K562 (cell line): ENCODE data around the gene BHLHE40. TPM values are rescaled to one million over a fixed set of nuclear protein-coding genes. Genes with fewer than 3 reads are reported as not detected.
A peak's percentile ranks its signal among the peaks of the same experiment; 100 is the strongest.

Source experiments
- BCOR ChIP-seq: fragments of 450-650 bp; IDR thresholded peaks from 2 replicates; pipeline ENCODE4 v1.6.1; 2016
- CUX1 ChIP-seq: fragments of 200-800 bp; sonication (Bioruptor generic); IDR thresholded peaks from 2 replicates; pipeline ENCODE4 v1.6.1; 2016; ENCODE audit warnings: missing genetic modification characterization, missing compliant biosample characterization
- ELF2 ChIP-seq: fragments of 250-450 bp; sonication (Bioruptor Pico); IDR thresholded peaks from 2 replicates; pipeline ENCODE4 v1.5.0; 2021; ENCODE audit warnings: mild to moderate bottlenecking
- HBP1 ChIP-seq: fragments of 450-650 bp; formaldehyde crosslinking; IDR thresholded peaks from 2 replicates; pipeline ENCODE4 v1.4.0; 2022; ENCODE audit warnings: missing genetic modification characterization
- HDAC2 ChIP-seq: fragments of 450-650 bp; IDR thresholded peaks from 2 replicates; pipeline ENCODE4 v1.6.1; 2016; ENCODE audit warnings: mild to moderate bottlenecking
- NKRF ChIP-seq: fragments of 450-650 bp; IDR thresholded peaks from 2 replicates; pipeline ENCODE4 v1.6.1; 2016; ENCODE audit warnings: borderline replicate concordance
- NR2F6 ChIP-seq: fragments of 450-650 bp; formaldehyde crosslinking; IDR thresholded peaks from 2 replicates; pipeline ENCODE4 v1.4.0; 2020; ENCODE audit warnings: mild to moderate bottlenecking
- POLR2AphosphoS2 ChIP-seq: IDR thresholded peaks from 2 replicates; pipeline ENCODE4 v1.6.1; 2012; ENCODE audit warnings: low read length, improper control_type of control experiment
- RAD21 ChIP-seq, 2 experiments: fragments of 250-450 bp in 1 of 2; fragments of 450-650 bp in 1 of 2; sonication (Bioruptor Pico) in 1 of 2; formaldehyde crosslinking in 1 of 2; IDR thresholded peaks in 1 of 2; conservative IDR thresholded peaks in 1 of 2; 2 replicates each; pipeline versions ENCODE4 v1.4.0 to v1.8.0; 2020 to 2022; ENCODE audit warnings: mild to moderate bottlenecking in 2 of 2, moderate library complexity in 1 of 2
- SAP30 ChIP-seq: fragments of 200-600 bp; sonication (generic); IDR thresholded peaks from 2 replicates; pipeline ENCODE4 v1.6.1; 2012; ENCODE audit warnings: borderline replicate concordance, low read depth, mild to moderate bottlenecking, moderate library complexity, low read length, control low read depth, inconsistent platforms; ENCODE audit not compliant: insufficient read depth, poor library complexity, severe bottlenecking
- SMARCA4 ChIP-seq: fragments of 450-650 bp; IDR thresholded peaks from 2 replicates; pipeline ENCODE4 v1.6.1; 2016
- SMC3 ChIP-seq: conservative IDR thresholded peaks from 2 replicates; pipeline ENCODE4 v1.6.1; 2011; ENCODE audit warnings: low read depth, low read length, improper control_type of control experiment; ENCODE audit not compliant: insufficient read depth
- THRAP3 ChIP-seq: fragments of 450-650 bp; IDR thresholded peaks from 2 replicates; pipeline ENCODE4 v1.6.1; 2016; ENCODE audit warnings: mild to moderate bottlenecking, inconsistent platforms, borderline replicate concordance
- TOE1 ChIP-seq, 2 experiments: fragments of 450-650 bp in 1 of 2; sonication (generic) in 1 of 2; formaldehyde crosslinking in 1 of 2; IDR thresholded peaks; 2 replicates each; pipeline versions ENCODE4 v1.7.1 to v1.8.0; 2016 to 2022; ENCODE audit warnings: borderline replicate concordance in 2 of 2, mild to moderate bottlenecking in 2 of 2, antibody characterized with exemption in 1 of 2, inconsistent platforms in 1 of 2, low read depth in 1 of 2, missing genetic modification reagents in 1 of 2, moderate library complexity in 1 of 2
- ZNF395 ChIP-seq: fragments of 200-800 bp; sonication (Bioruptor generic); IDR thresholded peaks from 2 replicates; pipeline ENCODE4 v1.6.1; 2017; ENCODE audit warnings: missing genetic modification characterization, missing compliant biosample characterization
- ZNF77 ChIP-seq: fragments of 250-450 bp; sonication (Bioruptor Pico); IDR thresholded peaks from 2 replicates; pipeline ENCODE4 v1.5.0; 2020
- polyA plus RNA-seq, 8 experiments: library from polyadenylated mRNA; depleted of rRNA in 4 of 8; stranded (reverse) in 5 of 8; unstranded in 3 of 8; fragments of >200 nt; fragmentation: Nextera tagmentation in 2 of 8; fragmentation: Illumina TruSeq in 1 of 8; extraction: Ambion mirVana in 2 of 8; extraction: Trizol in 1 of 8; gene quantifications; 2 replicates each; pipeline versions ENCODE4 v1.2.1 to v1.2.3, GENCODE V29; 2011 to 2014; ENCODE audit warnings: inconsistent platforms in 1 of 8, missing spikeins in 1 of 8
- total RNA-seq, 7 experiments: library from RNA; depleted of rRNA in 6 of 7; stranded (reverse); fragments of >200 nt in 6 of 7; fragmentation: Illumina TruSeq in 2 of 7; extraction: Trizol in 2 of 7; gene quantifications; 2 replicates each; pipeline versions ENCODE4 v1.2.1 to v1.2.3, GENCODE V29; 2011 to 2021; ENCODE audit warnings: low replicate concordance in 1 of 7

BHLHE40 gene
- total and polyA plus RNA-seq, 9 of the 15 experiments (the other 6 are each of a cell fraction or from before 2014, with no cell fraction given): 12.0 to 83.9 (median 31.4) TPM

- no peak for TF ChIP-seq HBP1 (CRISPR knock-in tag)
- TF ChIP-seq ELF2: 0 out of 2 replicates have a peak, but pooled peaks have one; percentile 10
- peak; percentile 54 to 62 for TF ChIP-seq RAD21 (CRISPR knock-in tag; conservative IDR thresholded peaks at IDR 0.05 in 1 of 2, IDR thresholded peaks at IDR 0.05 in 1 of 2)
- no peak for TF ChIP-seq POLR2AphosphoS2
- no peak for TF ChIP-seq ZNF395 (CRISPR knock-in tag)
- TF ChIP-seq BCOR: peak; percentile 76
- TF ChIP-seq NR2F6: peak; percentile 63; the same call in 1 of the 2 replicates
- TF ChIP-seq HDAC2: peak; percentile 83
- TF ChIP-seq ZNF77 (CRISPR knock-in tag): no peak
- no peak for TF ChIP-seq THRAP3
- no peak for TF ChIP-seq SAP30
- peak; percentile 81 for TF ChIP-seq SMARCA4
- no peak; the same call in 1 of the 2 replicates for TF ChIP-seq NKRF
- no peak for TF ChIP-seq SMC3
- TF ChIP-seq TOE1 (IDR thresholded peaks at IDR 0.05; ENCODE audit: borderline replicate concordance): no peak
- TF ChIP-seq TOE1 (CRISPR knock-in tag; IDR thresholded peaks at IDR 0.05; ENCODE audit: borderline replicate concordance, low read depth): 0 out of 2 replicates have a peak, but pooled peaks have one; percentile 81
- peak; percentile 94 for TF ChIP-seq CUX1 (CRISPR knock-in tag)
Measured at GRCh38 chr3:4977001-4977852, 2.0 kb upstream of the BHLHE40 start (continued).
